Naive thymus-derived CD4-positive, alpha-beta T cell (primary cell): ENCODE data around the gene C13orf46. TPM values are rescaled to one million over a fixed set of nuclear protein-coding genes. Genes with fewer than 3 reads are reported as not detected.

Experiments used
- ATAC-seq: fragments of 150-1000 bp; cut with Tn5 transposase; 2 replicates; pipeline ENCODE4 v1.10.0; 2021; ENCODE audit warnings: mild to moderate bottlenecking, moderate library complexity
- CTCF ChIA-PET: fragments of 350-600 bp; sonication (Branson Sonifier 250); formaldehyde crosslinking; loops from one replicate; lab custom pipeline; 2021; ENCODE audit warnings: antibody characterized with exemption; lab: Charles Lee
- POLR2A ChIA-PET: fragments of 350-600 bp; sonication (Branson Sonifier 250); formaldehyde crosslinking; loops from one replicate; lab custom pipeline; 2021; ENCODE audit warnings: antibody characterized with exemption, inconsistent platforms; lab: Charles Lee
- DNase-seq, 9 donors: peaks; one replicate each; pipeline versions ENCODE4 v3.0.0 to v3.0.0-alpha.2; 2020 to 2022; ENCODE audit warnings: mixed read lengths in 1 of 9
- H3K27ac ChIP-seq: one replicate; pipeline ENCODE4 v1.7.0; 2013; ENCODE audit warnings: mild to moderate bottlenecking, low read depth, low read length, moderate library complexity
- H3K27me3 ChIP-seq, 2 donors: one replicate each; pipeline ENCODE4 v1.7.0; 2013; ENCODE audit warnings: low read length in 2 of 2, mild to moderate bottlenecking in 2 of 2, moderate library complexity in 2 of 2; ENCODE audit not compliant: control insufficient read depth in 2 of 2, insufficient read depth in 2 of 2
- H3K36me3 ChIP-seq, 3 experiments: 1 replicate in 2 of 3; 2 replicates in 1 of 3; pipeline ENCODE4 v1.7.0; 2013; ENCODE audit warnings: low read length in 3 of 3, mild to moderate bottlenecking in 3 of 3, moderate library complexity in 1 of 3; ENCODE audit not compliant: insufficient read depth in 3 of 3, control insufficient read depth in 2 of 3
- H3K4me1 ChIP-seq, 2 donors: one replicate each; pipeline ENCODE4 v1.7.0; 2013; ENCODE audit warnings: low read length in 2 of 2, mild to moderate bottlenecking in 2 of 2, moderate library complexity in 1 of 2; ENCODE audit not compliant: control insufficient read depth in 2 of 2, insufficient read depth in 2 of 2
- H3K4me3 ChIP-seq: 2 replicates; pipeline ENCODE4 v1.7.0; 2013; ENCODE audit warnings: mild to moderate bottlenecking, low read length
- H3K9me3 ChIP-seq, 3 experiments: 1 replicate in 2 of 3; 2 replicates in 1 of 3; pipeline ENCODE4 v1.7.0; 2013; ENCODE audit warnings: low read length in 3 of 3; ENCODE audit not compliant: control insufficient read depth in 2 of 3
- H3K27ac Mint-ChIP-seq, 9 donors: one replicate each; pipeline ENCODE4 v1.8.0; 2020 to 2022; ENCODE audit warnings: mixed read lengths in 9 of 9, mild to moderate bottlenecking in 8 of 9, moderate library complexity in 5 of 9, inconsistent platforms in 2 of 9
- H3K27me3 Mint-ChIP-seq, 5 donors: one replicate each; pipeline ENCODE4 v1.8.0; 2021 to 2022; ENCODE audit warnings: mixed read lengths in 5 of 5, mild to moderate bottlenecking in 1 of 5
- H3K36me3 Mint-ChIP-seq, 5 donors: one replicate each; pipeline ENCODE4 v1.8.0; 2020 to 2022; ENCODE audit warnings: mixed read lengths in 5 of 5, mild to moderate bottlenecking in 3 of 5, inconsistent platforms in 1 of 5
- H3K4me1 Mint-ChIP-seq, 7 donors: one replicate each; pipeline ENCODE4 v1.8.0; 2020 to 2022; ENCODE audit warnings: mixed read lengths in 7 of 7, mild to moderate bottlenecking in 3 of 7, inconsistent platforms in 1 of 7
- H3K4me3 Mint-ChIP-seq, 10 donors: one replicate each; pipeline ENCODE4 v1.8.0; 2020 to 2022; ENCODE audit warnings: mild to moderate bottlenecking in 10 of 10, mixed read lengths in 10 of 10, moderate library complexity in 6 of 10, inconsistent platforms in 2 of 10
- H3K9me3 Mint-ChIP-seq, 11 donors: one replicate each; pipeline ENCODE4 v1.8.0; 2020 to 2022; ENCODE audit warnings: mixed read lengths in 11 of 11, mild to moderate bottlenecking in 4 of 11, inconsistent platforms in 1 of 11, moderate library complexity in 1 of 11
- intact Hi-C, 2 donors: fragments of 100-400 bp; cut with micrococcal nuclease; formaldehyde crosslinking; loops; one replicate each; pipeline ENCODE4 v1.15.1; 2023
- polyA plus RNA-seq, 2 donors: library from polyadenylated mRNA; unstranded; fragments of 300-500 nt; fragmentation: Illumina TruSeq; gene quantifications; one replicate each; pipeline ENCODE4 v1.2.3, GENCODE V29; 2021
- total RNA-seq, 6 experiments: library from RNA in 5 of 6; stranded (reverse) in 5 of 6; gene quantifications; 1 replicate in 5 of 6; 2 replicates in 1 of 6; pipeline ENCODE4 v1.2.3 and lab custom pipeline; 2021 to 2026

The C13orf46 gene
- total and polyA plus RNA-seq, 7 experiments from 2014 or later: 1.3 to 27.0 (median 16.9) TPM

DNA sequence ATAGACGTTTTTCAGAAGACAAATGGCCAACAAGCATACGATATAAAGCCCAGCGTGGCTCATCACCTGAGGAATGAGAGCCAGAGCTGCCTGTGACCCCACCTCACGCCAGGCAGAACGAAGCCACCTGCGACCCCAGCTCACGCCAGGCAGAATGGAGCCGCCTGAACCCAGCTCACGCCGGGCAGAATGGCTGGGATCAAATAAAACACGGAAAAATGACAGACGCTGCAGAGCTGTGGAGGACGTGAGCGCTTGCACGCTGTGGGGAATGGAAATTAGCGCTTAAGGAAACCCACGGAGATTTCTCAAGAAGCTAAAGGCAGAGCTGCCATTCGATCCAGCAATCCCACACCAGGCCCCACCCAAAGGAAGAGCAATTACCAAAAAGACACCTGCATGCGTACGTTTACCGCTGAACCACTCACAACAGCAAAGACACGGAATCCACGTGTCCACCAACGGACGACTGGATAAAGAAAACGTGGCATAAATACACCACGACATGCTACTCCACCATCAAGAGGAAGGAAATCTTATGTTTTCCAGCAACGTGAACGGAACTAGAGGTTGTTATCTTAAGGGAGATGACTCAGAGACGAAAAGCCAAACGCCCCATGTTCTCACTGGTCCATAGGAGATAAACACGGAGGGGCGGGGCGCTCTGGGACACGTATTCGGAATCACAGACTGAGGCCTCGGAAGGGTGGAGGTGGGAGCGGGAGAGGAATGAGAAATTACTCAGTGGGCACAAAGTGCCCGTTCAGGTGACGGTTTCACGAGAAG is 30.7 kb upstream of the C13orf46 start:
- CTCF ChIA-PET: no interaction called here
- no peak for DNase-seq
- peaks cover 8 to 66% (median 37%) of the 10 kb centered on the region in 3 experiments for H3K36me3 ChIP-seq
- Mint-ChIP-seq H3K4me3 (peak overlapping the region in 1 of 10 donors; percentile 17), H3K9me3 (peaks cover 0 to 11% (median 0%) of the 10 kb centered on the region in 11 donors), H3K4me1 (peaks cover 0 to 6% (median 0%) of the 10 kb centered on the region in 7 donors), H3K27ac (peak overlapping the region in 6 of 9 donors; percentile 6 to 82 (median 60)), H3K27me3 (no peaks in the 10 kb centered on the region), H3K36me3 (peaks cover 5 to 25% (median 9%) of the 10 kb centered on the region in 5 donors)
- no peak overlapping the region for H3K4me3 ChIP-seq
- H3K27me3 ChIP-seq: no peaks in the 10 kb centered on the region
- intact Hi-C loops: no loop called here
- H3K4me1 ChIP-seq: no peaks in the 10 kb centered on the region
- no peak for ATAC-seq
- POLR2A ChIA-PET: interaction anchor here (0.6 to 1.3 kb wide), 3 partner anchors 10 to 338 kb away, joined by 3 to 5 read pairs (median 4); no protein-coding TSS in a partner anchor
- no peaks in the 10 kb centered on the region for H3K9me3 ChIP-seq
- H3K27ac ChIP-seq: no peak overlapping the region

DNA sequence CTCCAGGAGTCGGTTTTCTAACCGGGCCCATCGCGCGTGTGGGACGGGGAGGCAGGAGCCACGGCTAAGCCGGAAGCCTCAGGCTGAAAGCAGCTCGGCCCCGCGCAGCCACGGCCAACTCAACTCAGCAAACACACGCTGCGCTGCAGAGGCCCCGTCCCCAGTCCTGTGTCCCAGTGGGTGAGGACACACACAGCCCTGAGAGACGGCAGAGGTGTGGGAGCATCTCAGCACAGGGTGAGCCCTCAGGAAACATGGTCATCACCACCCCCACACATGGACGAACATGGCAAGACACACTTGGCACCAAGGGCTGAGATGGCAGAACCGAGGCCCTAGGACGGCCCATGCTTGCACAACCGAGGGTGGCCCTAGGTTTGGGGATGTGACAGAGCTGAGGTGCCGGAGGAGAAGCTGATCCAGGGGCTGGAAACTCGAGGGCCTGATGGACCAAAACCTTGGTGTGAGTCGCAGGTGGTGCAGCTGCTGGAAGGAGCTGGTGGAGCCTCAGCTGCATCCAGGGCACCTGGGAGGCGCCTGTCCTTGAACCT is 29.0 kb upstream of the C13orf46 start:
- H3K4me3 ChIP-seq: no peak overlapping the region
- H3K9me3 Mint-ChIP-seq: peaks cover 0 to 14% (median 0%) of the 10 kb centered on the region in 11 donors
- peaks cover 10 to 29% (median 13%) of the 10 kb centered on the region in 5 donors for H3K36me3 Mint-ChIP-seq
- H3K27ac ChIP-seq: no peak overlapping the region
- peaks cover 0 to 73% (median 32%) of the 10 kb centered on the region in 3 experiments for H3K36me3 ChIP-seq
- no peaks in the 10 kb centered on the region for H3K27me3 ChIP-seq
- no peak overlapping the region for H3K4me3 Mint-ChIP-seq
- peaks cover 0 to 9% (median 4%) of the 10 kb centered on the region in 7 donors for H3K4me1 Mint-ChIP-seq
- H3K9me3 ChIP-seq: no peaks in the 10 kb centered on the region
- intact Hi-C loops: no loop called here
- ATAC-seq (peak; percentile 12), DNase-seq (no peak)
- ChIA-PET CTCF (no interaction called here), POLR2A (interaction anchor here (0.6 to 1.3 kb wide), 2 partner anchors 46 to 319 kb away, joined by 3 to 4 read pairs; no protein-coding TSS in a partner anchor)
- peak overlapping the region in 1 of 9 donors; percentile 48 for H3K27ac Mint-ChIP-seq
- no peaks in the 10 kb centered on the region for H3K27me3 Mint-ChIP-seq
- no peaks in the 10 kb centered on the region for H3K4me1 ChIP-seq

DNA sequence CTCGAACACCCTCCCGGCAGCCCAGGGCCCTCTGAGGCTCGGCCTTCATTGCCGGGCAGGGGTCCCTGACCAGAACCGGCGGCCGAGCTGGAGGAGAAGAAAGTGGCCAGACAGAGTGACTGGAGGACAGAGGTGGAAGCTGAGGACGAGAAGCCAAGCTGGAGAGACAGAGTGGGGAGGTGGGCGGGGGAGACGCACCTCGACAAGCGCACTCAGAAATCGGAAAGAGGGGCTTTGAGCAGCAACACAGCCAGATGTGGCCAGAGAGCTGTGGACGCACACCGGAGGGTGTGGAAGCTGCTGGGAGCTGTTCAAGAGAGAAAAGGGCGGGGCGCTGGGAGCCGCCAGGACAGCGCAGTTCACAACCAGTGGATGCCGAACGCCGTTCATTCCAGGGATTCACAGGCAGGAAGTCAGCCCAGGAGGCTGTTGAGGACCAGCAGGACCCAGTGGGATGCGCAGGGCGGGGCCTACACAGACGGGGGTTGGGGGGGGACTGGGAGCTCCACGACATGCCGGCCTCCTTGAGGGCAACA is 28.2 kb upstream of the C13orf46 start:
- no peaks in the 10 kb centered on the region for H3K27me3 ChIP-seq
- H3K4me1 Mint-ChIP-seq: peaks cover 0 to 9% (median 3%) of the 10 kb centered on the region in 7 donors
- no peaks in the 10 kb centered on the region for H3K4me1 ChIP-seq
- intact Hi-C loops: no loop called here
- ATAC-seq (no peak), DNase-seq (no peak)
- no peaks in the 10 kb centered on the region for H3K27me3 Mint-ChIP-seq
- POLR2A ChIA-PET: no interaction called here
- no peak overlapping the region for H3K4me3 ChIP-seq
- no peak overlapping the region for H3K27ac ChIP-seq
- no peaks in the 10 kb centered on the region for H3K9me3 ChIP-seq
- H3K36me3 Mint-ChIP-seq: peaks cover 10 to 35% (median 16%) of the 10 kb centered on the region in 5 donors
- peaks cover 0 to 12% (median 0%) of the 10 kb centered on the region in 11 donors for H3K9me3 Mint-ChIP-seq
- H3K27ac Mint-ChIP-seq: peak overlapping the region in 4 of 9 donors; percentile 25 to 73 (median 55)
- H3K4me3 Mint-ChIP-seq: peak overlapping the region in 1 of 10 donors; percentile 13
- CTCF ChIA-PET: no interaction called here
- H3K36me3 ChIP-seq: peaks cover 3 to 74% (median 30%) of the 10 kb centered on the region in 3 experiments

DNA sequence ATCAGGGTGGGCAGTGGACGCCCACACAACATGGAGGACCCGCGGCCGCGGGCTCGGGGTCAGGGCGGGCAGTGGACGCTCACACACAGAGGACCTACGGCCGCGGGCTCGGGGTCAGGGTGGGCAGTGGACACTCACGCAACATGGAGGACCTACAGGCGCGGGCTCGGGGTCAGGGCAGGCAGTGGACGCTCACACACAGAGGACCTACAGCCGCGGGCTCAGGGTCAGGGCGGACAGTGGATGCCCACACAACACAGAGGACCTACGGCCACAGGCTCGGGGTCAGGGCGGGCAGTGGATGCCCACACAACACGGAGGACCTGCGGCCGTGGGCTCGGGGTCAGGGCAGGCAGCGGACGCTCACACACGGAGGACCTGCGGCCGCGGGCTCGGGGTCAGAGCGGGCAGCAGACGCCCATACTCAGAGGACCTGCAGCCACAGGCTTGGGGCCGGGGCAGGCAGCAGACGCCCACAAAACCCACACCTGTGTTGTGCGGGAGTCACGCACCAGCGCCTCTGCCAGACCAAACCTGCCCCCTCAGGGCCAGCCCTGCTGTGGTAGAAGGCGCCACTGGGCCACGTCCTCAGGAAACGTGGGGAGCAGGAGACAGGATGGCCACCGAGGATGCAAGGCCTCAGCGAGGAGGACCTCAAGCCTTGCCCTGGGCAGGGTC is 27.6 kb upstream of the C13orf46 start:
- Histone ChIP-seq H3K27ac (no peak overlapping the region), H3K4me1 (no peaks in the 10 kb centered on the region), H3K27me3 (no peaks in the 10 kb centered on the region), H3K4me3 (no peak overlapping the region), H3K9me3 (no peaks in the 10 kb centered on the region), H3K36me3 (peaks cover 3 to 81% (median 36%) of the 10 kb centered on the region in 3 experiments)
- ChIA-PET POLR2A (no interaction called here), CTCF (no interaction called here)
- DNase-seq: no peak
- Mint-ChIP-seq H3K4me1 (peaks cover 0 to 9% (median 3%) of the 10 kb centered on the region in 7 donors), H3K27ac (peak overlapping the region in 1 of 9 donors; percentile 72), H3K27me3 (no peaks in the 10 kb centered on the region), H3K36me3 (peaks cover 10 to 36% (median 16%) of the 10 kb centered on the region in 5 donors), H3K4me3 (no peak overlapping the region), H3K9me3 (peaks cover 0 to 12% (median 0%) of the 10 kb centered on the region in 11 donors)
- intact Hi-C loops: no loop called here
- ATAC-seq: peak; percentile 10

DNA sequence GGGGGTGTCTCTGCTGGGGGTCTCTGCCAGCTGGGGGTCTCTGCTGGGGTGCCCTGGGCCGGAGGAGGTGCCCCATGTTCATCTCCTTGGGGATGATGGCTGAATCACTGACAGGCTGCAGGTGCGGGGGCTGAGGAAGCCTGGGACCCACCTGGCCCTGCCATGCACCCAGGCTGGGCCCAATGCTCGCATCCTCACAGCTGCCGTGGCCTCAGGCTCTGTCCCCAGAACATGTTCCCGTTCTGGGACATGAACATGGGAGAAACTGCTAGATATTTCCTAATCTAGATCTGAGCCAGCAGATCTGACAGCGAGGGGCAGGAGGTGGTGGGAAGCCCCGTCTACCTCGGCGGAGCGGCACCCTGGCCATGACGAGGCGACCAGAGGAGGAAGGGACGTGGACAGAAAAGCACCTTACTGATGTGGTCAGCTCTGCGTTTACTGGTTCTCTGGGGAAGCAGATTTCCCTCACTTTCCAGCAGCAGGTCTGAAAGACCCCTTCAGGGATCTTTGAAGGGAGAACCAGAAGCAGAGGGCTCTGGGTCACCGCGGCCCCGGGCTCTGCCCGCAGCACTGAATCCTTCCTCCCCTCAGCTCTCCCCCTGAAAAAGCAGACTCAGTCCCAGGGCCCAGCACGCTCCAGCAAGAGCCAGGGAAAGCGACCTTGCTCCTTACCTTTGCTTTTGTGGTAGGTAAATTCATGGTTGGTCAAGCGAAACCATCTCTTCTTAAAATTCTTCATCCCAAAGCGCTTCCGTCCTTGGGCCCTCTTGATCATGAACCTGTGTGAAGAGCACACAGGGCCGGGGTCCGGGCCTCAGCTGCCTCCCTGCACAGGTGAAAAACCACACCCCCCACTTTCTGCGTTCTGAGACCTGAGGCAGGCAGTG is 26.5 kb upstream of the C13orf46 start:
- peaks cover 3 to 85% (median 39%) of the 10 kb centered on the region in 3 experiments for H3K36me3 ChIP-seq
- no peaks in the 10 kb centered on the region for H3K9me3 ChIP-seq
- H3K27ac ChIP-seq: no peak overlapping the region
- Mint-ChIP-seq H3K4me3 (peak overlapping the region in 1 of 10 donors; percentile 59), H3K27me3 (no peaks in the 10 kb centered on the region), H3K27ac (peak overlapping the region in 2 of 9 donors; percentile 45 to 69), H3K4me1 (peaks cover 0 to 9% (median 3%) of the 10 kb centered on the region in 7 donors), H3K9me3 (peaks cover 0 to 12% (median 0%) of the 10 kb centered on the region in 11 donors), H3K36me3 (peaks cover 10 to 36% (median 16%) of the 10 kb centered on the region in 5 donors)
- ChIA-PET POLR2A (interaction anchor here (0.6 kb wide), 1 partner anchor 257 kb away, joined by 7 read pairs; no protein-coding TSS in a partner anchor), CTCF (no interaction called here)
- no peaks in the 10 kb centered on the region for H3K27me3 ChIP-seq
- DNase-seq: no peak
- no peak for ATAC-seq
- intact Hi-C loops: no loop called here
- H3K4me1 ChIP-seq: no peaks in the 10 kb centered on the region
- no peak overlapping the region for H3K4me3 ChIP-seq
